ENCODE measurements around the gene LINGO4. TPM values are rescaled to one million over a fixed set of nuclear protein-coding genes. Genes with fewer than 3 reads are reported as not detected.
"Not testable (repeated sequence)": the region's sequence is repeated elsewhere in the genome, so short reads cannot be mapped to it uniquely, and the experiment has no call there.

LINGO4 gene
- total RNA-seq, 1 donor from 2014 or later = not detected

DNA sequence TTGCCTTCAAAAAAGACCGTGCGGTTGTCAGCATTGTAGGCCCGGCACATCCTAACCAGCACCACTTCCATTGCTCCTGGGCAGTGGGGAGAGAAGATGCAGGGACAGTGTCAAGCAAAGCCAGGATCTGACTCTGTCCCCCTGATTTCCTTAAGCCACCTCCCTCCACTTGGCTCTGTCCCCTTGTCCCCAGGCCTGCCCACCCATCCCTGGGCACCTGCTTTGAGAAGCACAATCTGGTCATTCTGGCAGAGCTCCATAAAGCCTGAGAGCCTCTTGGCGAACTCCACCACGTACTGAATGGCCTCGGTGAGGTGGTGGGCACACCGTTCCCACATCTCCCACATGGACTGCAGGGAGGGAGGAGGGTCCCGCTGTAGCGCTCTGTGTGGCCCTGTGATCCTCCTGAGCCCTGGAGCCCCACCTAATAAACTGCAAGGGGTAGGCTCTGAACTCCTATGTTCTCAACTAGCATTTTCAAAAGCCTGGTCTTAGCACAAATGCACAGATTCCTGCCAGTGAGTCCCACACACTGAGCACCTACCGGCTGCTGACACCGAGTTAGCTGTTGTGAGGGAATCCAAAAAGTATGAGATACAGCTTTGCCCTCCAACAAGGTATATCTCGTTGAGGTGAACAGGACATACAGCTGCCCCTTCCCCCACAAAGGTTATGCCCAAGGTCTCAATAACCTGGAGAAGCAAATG, 8.2 kb upstream of the LINGO4 start:
- DNase-seq = no peak

DNA sequence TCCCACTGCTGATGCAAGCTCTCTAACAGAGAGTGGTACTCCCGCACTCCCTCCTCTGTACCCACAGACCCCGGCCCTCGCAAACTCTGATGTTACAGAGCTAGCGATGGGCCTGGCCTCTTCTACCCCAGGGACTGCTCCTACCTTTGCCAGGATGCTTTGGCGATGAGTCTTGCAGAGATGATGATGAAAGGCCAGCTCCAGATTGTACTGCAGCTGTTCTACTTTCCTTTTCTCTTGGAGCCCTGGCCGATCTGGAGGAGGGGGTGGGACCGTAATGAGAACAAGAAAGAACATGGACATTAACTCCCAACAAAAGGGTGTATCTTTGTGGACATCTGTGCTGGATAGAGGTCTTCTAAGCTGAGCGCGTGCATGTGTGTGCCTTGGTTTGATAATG, 6.0 kb upstream of the LINGO4 start:
- DNase-seq = no peak

DNA sequence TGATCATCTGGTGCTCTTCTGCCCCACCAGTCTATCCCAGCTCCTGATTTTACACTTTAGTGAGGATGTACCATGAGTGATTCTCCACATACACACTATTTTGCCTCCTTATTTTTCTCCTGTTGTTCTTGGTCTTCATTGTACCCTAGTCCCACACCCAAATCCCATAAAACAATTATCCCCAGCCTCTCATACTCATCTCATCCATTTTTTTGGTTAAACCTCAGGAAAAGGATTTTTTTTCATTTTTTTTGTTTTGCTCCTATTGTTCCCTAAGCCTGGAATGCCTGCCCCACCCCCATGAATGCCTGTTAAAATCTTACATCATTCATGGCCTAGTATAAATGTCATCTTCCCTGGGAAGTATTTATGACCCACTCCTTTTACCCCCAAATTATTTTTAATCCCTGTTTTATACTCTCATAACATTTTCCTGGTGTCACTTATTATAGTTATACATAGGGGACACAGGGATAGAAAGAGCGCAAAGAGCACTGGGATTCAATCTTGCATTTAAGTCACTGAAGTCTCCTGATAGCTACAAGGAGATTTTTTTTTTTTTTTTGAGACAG, 4.9 kb upstream of the LINGO4 start:
- no peak for DNase-seq

DNA sequence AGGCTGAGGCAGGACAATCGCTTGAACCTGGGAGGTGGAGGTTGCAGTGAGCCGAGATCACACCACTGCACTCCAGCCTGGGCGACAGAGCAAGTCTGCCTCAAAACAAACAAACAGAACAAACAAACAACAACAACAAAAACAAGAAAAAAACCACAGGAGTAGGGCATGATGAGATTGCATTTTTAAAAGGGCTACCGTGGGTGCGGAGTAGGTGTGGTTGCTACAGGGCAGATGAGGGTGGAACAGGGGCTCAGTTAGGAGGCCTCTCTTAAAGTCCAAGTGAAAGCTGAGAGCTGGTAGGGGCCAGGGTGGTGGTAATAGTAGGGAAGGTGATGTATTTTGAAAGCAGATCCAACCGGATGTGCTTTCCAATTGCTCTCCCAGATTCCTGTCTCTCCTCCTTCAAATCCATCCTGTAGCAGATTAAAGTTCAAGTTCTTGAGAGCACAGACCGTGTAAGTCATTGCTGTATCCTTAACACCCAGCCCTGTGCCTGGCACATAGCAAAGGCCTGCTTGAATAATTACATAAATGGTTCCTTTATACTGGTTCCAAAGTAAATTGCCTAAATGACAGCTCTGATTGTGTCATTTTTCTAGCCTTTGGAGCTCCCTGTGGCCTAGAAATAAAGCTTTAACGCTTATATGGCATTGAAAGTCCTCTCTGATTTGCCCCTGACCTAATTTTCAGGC, 4.2 kb upstream of the LINGO4 start:
- DNase-seq = no peak

DNA sequence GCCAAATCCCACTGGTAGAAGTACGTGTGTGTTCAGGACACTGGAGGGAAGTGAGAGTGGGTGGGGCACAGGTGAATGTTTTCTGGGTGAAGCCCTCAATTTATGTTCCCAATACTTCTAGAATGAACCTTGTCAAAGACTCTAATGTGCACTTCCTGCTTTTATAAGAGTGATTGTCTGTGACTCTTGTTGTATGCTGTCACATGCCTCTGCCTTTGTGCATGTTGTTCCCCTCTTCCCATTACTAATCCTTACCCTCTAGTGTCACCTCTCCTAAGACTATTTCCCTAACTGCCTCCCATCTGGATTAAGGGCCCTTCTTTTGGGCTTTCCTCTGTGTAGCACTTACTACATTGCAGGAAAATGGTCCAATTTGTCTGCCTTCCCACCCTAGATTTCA, 2.5 kb upstream of the LINGO4 start:
- no peak for DNase-seq

DNA sequence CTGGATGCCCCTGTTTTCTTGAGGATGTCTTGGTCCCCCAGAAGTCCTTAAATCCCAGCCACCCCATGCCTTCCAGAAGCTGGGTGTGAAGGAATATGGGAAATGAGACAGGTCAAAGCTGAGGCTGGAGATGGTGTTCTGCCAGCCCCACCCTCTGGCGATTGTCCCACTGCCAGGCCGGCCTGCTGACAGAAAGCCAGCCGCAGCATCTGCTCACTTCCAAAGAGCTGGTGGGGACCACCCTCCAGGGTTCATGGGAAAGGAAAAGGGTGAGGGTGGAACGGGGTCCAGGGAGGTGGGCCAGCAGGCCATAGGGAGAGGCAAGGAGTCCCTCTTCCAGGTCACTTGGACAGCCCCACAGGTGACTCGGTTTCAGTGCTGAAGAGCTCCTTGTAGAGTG, 1.9 kb upstream of the LINGO4 start:
- no peak for DNase-seq

DNA sequence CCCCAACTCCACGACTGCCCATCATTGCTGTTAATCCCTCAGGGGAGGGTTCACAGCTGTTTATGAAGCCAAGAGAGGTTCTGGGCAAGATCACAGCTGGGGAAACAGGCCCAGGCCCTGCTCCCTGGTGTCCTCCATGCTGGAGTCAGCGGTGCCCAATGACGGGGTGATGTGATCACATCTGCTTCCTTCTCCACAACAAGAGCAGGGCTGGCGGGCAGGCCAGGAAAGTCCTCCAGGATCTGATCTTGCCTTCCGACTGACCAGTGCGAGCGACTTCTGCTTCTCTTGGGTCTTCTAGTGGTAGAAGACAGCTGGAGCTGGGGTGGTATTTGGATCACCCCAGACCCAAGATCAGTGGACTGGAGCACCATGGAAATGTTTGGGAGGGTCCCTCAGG, 951 bp upstream of the LINGO4 start:
- no peak for DNase-seq

DNA sequence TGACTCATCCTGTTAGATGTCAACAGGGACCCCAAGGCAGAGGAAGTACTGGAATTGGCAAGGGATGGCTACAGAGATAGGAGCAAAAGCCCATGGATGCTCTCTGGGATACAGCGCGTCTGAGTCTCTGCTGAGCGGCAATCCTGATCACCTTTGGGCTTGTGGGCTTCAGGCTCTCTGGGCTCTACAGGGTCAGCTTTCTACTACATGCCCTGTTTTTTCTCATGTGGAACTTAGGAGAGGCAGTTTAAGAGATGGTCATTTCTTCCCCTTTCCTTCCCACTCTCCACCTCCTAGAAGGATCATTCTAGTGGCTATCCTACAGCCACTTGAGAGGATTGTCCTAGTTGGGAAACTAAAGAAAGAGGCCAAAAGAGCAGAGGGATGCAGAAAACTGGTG, 1.3 kb downstream of the LINGO4 start:
- no peak for DNase-seq

DNA sequence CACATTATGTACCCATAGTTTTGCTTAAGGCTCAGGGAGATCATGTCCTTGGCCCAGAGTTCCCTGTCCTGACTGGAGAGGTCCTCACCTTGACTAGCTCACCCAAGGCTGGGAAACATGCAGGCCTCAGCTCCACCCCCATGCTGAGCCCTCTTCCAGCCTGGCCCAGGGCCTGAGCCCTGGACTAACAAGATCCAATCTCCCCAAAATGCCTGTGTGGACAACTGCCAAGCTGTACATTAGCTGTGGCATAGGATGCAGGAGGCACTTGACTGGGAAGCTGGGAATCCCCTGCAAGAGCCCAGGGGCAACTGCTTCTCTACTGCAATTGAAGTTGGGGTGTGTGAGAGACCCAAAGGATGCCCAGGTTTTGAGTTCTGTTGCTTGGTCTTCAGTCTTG, 2.1 kb downstream of the LINGO4 start:
- no peak for DNase-seq

DNA sequence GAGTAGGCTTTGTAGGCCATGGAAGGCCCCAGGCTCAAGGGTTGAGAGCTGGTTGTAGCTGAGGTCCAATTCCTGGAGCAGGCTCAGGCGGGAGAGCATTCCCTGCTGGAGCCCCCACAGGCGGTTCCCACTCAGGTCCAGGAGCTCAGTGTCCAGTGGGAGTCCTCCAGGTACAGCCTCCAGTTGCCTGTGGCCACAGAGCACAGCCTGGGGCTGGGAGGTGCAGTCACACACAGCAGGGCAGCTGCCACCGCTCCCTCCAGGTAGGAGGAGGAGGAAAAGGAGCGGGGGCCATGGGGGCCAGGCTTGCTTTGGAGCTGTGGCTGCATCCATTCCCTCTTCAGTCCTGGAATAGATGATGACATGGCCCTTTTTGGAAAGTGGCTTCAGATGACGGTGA, 2.8 kb downstream of the LINGO4 start:
- no peak for DNase-seq

DNA sequence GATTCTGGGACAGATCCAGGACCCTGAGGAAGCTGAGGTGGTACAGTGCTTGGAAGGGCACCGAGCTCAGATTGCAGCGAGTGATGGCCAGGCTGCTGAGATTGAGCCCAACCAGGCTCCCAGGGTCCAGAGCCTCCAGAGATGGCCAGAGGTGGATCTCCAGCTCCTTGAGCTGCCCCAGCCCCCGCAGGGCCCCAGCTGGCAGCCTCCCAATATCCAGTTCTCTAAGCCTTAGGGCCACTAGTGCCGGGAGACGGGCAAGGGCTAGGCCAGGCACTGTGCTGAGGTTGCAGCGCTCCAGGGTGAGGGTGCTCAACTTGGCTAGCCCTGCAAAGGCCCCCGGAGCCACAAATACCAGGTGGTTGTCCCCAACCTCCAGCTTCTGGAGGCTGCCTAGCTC, 3.4 kb downstream of the LINGO4 start:
- DNase-seq = no peak

DNA sequence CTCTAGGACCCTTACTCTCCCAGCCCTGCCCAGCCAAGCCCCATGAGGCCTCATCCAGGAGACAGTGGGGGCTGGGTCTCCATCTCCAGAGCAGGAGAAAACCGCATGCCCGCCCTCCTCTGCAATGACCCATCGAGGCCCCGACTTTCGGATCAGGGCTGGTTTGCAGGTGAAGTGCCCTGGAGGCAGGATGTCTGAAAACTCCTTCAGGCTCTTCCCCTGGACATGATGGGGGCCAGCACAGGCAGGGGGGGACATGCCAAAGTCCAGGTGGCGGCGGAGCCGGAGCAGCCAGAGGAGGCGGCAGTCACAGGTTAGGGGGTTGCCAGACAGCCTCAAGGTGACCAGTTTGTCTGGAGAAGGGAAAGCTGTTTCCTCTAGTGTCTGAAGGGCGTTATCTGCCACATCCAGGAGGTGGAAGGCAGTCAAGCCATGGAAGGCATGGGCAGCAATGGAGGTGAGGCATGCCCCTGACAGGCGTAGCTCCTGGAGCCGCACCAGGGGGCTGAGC, 3.9 kb downstream of the LINGO4 start:
- DNase-seq = no peak

DNA sequence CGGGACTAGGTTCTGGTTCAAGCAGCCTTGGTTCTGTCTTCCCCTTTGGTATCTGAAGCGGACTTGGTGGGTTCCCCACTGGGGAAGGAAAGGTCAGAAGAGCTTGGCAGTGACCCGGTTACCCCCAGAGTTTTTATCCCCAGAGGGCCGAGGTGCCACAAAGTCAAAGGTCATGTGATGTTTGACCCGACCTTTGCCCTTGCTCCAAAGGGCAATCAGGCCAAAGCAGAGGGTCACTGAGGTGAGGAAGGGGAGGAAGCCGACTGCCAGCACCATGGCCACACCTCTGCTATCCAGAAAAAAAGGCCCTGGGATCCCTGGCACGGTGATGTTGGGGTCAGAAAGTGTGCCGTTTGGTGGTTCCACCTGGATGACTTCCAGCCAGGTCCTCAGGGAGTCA, 4.4 kb downstream of the LINGO4 start:
- no peak for DNase-seq

DNA sequence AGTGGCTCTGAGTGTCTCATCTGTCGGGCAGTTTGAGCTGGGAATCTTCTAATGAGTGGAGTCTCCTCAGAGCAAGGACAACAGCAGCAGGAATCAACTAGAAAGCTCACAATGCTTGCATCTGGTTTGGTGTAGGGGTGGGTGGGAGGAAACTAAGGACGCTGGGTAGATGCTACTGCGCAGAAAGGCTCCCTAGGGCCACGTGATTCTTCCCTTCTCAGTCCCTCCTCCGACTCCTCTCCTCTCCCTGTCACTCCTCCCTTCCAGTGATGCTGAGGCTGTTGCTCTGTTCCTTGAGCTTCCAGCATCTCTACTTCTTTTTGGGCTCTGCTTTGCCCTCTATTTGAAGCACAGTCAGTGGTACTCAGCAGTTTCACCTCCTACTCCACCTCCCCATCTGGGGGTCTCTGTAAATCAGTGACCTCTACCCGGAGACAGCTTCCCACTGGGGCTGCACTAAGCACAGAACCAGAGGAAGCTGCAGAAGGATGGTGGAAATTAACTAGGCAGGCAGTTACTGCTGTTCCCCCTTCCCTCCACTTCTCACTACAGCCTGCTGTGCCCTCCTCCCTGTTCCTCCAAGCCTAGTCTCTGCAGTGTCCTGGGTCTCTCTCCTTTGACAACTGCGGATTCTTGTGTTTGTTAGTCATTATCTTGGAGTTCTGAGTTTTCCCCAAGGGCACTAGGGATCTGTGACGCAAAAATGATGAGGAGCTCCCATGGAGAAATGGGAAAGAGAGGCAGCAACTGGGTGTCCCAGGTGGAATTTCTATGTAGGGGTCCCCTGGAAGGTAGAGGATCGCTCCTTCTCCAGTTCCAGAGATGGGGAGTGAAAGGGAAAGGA, 5.8 kb downstream of the LINGO4 start:
- DNase-seq = no peak

DNA sequence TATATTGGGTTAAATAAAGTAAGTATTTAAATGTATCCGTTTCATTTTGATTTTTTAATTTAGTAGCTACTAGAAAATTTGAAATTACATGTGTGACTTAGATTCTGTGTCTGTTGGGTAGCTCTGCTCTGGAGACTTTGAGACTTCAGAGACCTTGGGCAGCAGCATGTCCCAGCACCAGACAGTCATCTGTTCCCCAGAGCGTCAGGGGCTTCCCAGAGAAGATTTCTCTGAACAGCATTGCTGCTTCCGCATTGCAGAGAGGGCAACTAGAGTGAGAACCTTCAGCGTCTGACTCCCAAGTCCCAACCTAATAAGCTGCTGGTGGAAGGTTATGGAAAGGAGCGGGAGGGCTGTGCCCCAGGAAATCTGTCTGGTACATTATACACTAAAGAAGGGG, 6.6 kb downstream of the LINGO4 start:
- no peak for DNase-seq

DNA sequence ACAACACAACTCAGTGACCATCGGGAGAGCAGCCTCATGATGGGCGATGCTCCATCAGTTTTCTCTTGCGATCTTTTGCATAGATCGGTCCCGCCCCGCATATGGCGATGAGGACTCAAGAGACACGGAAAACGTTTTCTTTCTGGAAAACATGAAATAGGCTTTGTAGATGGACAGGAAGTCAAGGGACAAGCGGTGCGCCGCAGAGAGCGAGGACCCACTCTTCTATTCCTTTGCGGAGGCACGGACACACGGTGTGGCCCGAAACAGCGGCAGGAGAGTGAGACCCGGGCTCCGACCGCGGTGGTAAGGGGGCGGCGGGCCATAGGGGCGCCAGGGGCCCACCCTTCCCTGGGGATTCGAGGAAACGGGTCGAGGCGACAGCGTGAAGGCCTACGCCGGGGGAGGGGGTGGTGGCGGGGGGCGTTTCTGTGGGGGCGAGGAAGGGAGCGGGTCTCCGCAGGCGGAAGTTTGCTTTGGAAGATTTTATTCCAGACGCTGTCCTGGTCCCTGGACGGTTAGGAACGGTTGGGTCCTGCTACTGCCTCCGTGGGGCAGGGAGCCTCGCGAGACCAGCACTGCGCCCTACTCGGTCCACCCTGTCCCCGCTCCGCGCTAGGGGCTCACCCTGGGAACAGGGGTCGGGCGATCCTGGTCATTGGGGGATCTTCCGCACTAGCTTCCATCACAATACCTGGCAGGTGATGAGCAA, 14.1 kb downstream of the LINGO4 start:
- no peak for DNase-seq

DNA sequence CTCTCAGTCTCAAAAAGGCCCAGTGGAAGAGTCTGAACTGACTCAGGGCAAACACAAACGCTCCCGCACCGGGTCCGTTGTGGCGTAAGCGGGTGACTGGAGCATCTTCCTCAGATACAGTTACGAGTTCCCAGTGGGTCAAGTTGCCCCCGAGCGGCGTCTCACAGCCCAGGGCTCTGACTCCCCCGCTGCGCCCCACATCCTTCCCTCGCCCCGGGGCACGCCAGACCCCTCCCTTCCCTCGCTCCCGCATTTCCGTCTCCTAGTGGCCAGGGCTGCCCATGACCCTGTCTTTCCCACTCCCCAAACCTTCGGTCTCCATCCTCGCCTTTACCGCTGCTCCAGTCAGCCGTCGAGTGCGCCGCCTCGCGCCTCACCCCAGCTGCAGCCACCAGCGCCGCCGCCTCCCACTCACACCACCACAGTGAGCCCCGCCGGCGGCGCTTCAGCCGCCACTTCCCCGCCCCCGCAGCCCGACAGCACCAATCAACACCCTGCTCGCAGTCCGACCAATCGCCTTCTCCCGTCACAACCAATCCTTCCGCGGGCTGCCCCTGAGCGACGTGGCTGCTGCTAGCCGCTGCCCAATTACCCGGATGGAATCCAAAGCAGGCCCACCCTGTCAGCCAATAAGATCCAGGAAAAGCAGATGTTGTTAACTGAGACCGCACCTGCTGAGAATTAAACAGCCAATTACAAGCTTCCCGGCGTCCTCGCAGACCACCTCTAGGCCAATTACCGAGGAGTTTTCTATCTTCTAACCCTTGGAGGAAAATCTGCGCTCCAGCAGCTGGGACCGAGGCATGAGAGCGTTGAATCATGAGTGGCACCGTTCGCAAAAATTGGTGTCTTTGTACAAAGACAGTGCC, 14.9 kb downstream of the LINGO4 start, which contains the start of gene TDRKH:
TSS of gene TDRKH (minus strand) at position 430 of the 869 bp plus-strand sequence. CDS start 7,478 bp downstream, outside the sequence.
- DNase-seq = peak; percentile 98

DNA sequence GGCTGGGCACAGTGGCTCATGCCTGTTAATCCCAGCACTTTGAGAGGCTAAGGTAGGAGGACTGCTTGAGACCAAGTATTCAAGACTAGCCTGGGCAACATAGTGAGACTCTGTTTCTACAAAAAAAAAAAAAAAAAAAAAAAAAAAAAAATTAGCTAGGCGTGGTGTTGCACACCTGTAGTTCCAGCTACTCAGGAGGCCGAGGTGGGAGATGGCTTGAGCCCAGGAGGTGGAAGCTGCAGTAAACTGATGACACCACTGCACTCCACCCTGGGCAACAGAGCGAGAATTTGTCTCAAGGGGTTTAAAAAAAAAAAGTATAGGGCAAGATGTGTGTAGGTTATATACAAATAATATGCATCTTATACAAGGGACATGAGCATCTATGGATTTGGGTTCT, 17.5 kb downstream of the LINGO4 start:
- DNase-seq = no peak

DNA sequence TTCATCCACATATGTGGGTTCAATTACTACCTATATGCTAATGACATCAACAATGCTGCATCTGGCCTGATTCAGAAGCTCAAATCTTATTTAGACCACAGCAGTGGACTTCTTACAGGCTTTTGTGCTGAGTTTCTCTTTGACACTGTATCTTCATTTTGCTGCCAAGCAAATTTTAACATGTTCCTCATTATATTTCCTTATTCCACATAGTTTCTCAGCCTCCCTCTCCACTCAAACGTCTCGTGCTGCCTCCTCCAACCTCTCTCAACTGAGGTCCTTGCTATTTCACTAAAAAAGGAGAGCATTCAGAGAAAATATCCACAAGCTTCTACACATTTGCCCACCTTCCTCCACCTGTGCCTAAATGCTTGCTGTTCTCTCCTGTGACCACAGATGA, 21.4 kb downstream of the LINGO4 start:
- DNase-seq = no peak

DNA sequence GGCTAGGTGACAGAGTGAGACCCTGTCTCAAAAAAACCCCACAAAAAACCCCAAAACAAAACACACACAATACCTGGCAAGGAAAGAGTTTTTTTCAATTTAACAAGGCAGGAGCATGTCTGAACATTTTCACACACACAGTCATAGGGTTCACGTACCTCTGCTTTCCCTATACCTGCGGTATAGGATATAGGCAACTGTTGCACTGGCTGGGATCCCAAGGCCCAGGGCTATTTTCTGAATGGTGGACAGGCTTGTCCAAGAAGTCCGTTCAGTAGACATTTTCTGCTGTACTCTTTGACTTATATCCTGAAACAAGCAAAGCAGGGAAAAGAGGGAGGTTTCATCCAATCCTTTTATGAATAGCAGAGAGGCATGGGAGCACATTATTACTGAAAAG, 22.5 kb downstream of the LINGO4 start:
- no peak for DNase-seq

DNA sequence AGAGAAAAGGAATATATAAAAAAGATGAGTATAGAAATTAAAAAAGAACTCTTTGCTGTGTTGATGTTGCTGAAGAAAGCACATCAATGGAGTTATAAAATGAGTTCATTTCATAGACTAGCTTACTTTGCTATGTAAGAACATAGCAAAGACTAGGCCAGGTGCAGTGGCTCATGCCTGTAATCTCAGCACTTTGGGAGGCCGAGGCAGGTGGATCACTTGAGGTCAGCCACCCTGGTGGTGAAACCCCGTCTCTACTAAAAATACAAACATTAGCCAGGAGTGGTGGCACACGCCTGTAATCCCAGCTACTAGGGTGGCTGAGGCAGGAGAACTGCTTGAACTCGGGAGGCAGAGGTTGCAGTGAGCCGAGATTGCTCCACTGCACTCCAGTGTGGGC, 23.2 kb downstream of the LINGO4 start:
- not testable (repeated sequence) for DNase-seq
